Fibroblast of skin of right quadriceps (primary cell): ENCODE measurements around the gene C2CD5.

Experiments used
- DNase-seq: peaks from one replicate; pipeline ENCODE4 v3.0.0-alpha.2; 2013

C2CD5 gene

GRCh38 chr12:22409377-22410164 is 134.8 kb downstream of the C2CD5 start:
- no peak for DNase-seq

- no peak for DNase-seq
These were observed 135.5 kb downstream of the C2CD5 start for GRCh38 chr12:22408610-22409376.

DNA sequence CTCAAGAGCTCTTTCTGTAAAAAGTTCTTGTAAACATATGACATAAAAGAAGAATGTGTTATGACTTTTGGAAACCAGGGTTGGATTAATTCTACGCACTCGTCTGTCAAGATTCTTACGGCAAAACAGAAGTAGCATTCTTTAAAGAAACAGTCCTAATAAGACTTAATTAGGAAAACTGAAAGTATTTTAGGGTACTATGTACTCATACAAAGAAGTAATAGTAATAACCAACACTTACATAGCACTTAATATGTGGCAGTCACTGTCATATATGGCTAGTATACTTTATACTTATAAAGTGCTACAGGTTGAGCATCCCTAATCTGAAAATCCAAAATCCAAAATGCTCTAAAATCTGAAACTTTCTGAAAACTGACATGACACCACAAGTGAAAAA is 136.9 kb downstream of the C2CD5 start:
- no peak for DNase-seq

DNA sequence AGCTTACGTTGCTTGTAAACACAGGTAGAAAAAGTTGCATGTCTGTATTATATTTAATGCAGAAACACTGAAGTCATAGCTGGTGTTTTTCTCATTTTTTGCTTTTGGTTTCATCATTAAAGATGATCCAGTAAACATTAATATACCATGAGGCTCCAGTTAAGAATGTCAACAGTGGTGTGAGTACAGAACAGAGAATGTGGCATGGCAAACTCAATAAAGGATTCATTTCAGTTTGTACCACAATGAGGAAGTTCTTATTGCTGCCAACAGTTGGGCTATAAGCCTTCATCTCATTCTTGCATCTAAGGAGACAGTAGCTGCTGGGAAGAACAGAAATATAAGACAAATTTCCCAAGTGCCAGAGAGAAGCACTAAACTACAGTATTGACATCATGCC is 137.7 kb downstream of the C2CD5 start:
- DNase-seq: no peak

GRCh38 chr12:22399464-22400180 is 144.7 kb downstream of the C2CD5 start:
- no peak for DNase-seq
